GM21447 (cell line): ENCODE data around the gene KRTAP2-1.
"Not testable (repeated sequence)": the region's sequence is repeated elsewhere in the genome, so short reads cannot be mapped to it uniquely, and the experiment has no call there.

Experiments used
- ATAC-seq: cut with Tn5 transposase; IDR thresholded peaks from one replicate; pipeline ENCODE4 v1.9.1; 2021; ENCODE audit not compliant: unreplicated experiment

The KRTAP2-1 gene

DNA sequence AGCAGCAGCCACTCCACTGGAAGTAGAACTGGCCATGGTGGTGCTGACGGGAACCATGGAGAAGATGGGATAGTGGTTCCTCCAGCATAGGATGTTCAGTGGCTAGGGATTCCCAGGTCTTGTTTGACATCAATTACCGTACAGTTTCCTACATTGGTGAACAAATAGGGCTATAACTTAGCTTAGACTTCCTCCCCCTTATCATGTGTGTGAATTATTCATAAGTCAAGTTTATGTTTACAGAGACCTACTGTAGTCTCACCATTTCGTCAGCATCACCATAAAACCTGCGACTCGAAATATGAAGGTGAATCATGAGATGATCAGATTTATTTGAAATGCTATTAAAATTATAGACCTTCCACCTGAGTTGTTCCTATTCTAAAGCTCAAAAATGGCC is 11.6 kb upstream of the KRTAP2-1 start:
- no peak for ATAC-seq

DNA sequence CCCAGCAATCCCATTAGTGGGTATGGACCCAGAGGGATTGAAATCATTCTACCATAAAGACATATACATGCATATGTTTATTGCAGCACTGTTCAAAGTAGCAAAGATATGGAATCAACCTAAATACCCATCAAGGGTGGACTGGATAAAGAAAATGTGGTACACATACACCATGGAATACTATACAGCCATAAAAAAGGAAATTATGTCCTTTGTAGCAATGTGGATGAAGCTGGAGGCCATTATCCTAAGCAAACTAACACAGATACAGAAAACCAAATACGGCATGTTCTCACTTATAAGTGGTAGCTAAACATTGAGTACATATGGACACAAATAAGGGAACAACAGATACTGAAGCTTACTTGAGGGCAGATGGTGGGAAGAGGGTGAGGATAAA is 10.4 kb upstream of the KRTAP2-1 start:
- ATAC-seq: no peak

DNA sequence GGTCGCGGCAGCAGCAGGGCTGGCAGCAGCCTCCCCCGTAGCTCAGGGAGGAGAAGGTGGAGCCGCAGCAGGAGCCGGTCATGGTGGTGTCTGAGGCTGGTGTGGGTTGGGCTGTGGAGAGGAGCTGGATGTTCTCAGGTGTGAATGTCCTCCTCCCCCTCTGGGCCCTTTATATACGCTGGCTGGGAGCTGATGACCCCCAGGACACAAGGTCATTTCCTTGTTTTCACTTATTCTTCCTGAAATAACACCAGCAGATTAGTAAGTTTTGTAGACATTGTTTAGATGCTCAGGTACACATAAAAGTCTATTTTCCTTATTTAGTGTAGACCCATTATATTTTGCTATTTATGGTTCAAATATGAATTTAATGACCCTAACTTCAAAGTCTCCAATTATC is 8.0 kb upstream of the KRTAP2-1 start, which contains the start of gene KRTAP2-2:
Gene KRTAP2-2 (minus strand): TSS at position 101 of the 400 bp plus-strand sequence. CDS start 19 bp downstream, at position 82.
- ATAC-seq: not testable (repeated sequence)

DNA sequence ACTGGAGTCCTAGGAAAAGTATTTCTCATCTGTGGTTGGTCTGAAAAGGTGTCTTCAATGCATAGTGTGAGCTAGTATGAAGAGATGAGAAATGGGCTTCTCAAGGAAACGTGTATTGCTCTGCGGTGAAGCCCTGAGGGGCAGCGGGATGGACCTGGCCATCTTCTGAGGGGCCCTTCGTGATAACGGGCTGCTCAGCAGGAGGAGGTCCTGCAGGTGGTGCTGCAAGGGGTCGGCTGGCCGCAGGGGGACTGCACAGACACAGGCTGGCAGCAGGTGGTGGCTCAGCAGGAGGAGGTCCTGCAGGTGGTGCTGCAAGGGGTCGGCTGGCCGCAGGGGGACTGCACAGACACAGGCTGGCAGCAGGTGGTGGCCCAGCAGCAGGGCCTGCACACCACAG is 7.4 kb upstream of the KRTAP2-1 start:
- not testable (repeated sequence) for ATAC-seq

DNA sequence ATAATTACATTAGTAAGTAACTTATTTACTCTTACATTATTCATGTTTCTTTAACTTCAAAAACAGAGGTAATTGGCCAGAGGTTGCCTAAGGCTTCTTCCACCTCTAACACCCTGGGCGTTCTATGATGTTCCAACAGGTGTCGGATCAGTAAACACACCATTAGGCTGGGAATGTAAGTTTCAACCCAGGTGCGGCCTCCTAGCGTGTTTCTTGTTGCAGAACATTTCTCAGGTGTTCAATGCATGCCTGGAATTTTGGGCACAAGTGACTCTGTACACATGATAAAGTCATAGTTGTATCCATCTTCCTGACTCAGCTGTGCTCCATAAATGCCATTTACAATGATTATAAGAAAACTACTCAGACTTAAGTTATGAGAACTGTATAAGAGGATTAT is 6.9 kb upstream of the KRTAP2-1 start:
- ATAC-seq: no peak

DNA sequence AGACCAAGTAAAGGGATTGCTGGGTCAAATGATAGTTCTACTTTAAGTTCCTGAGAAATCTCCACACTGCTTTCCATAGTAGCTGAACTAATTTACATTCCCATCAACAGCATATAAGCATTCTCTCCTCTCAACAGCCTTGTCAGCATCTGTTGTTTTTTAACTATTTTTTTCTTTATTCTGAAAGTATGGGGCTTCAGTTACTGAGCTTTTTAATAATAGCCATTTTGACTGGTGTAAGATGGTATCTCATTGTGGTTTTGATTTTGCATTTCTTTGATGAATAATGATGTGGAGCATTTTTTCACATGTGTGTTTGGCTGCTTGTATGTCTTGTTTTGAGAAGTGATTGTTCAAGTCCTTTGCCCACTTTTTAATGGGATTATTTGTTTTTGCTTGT is 5.5 kb upstream of the KRTAP2-1 start:
- no peak for ATAC-seq

DNA sequence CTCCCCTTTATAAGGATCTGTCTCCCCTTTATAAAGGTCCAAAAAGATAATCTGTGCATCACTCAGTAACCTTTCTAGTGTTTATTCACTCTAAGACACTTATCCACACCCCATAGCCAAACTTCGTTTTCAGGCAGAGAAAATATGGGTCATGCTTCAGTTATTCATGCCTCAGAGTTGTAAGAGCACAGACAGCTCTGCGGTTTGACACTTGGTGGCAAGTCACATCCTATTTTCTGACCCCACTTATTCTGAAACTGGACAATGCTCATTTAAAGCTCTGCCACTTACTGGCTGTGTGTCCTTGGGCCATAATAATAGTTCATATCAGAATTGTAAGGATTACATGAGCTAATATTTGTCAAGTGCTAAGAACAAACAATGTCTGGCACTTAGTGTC is 2.0 kb upstream of the KRTAP2-1 start:
- ATAC-seq: no peak

DNA sequence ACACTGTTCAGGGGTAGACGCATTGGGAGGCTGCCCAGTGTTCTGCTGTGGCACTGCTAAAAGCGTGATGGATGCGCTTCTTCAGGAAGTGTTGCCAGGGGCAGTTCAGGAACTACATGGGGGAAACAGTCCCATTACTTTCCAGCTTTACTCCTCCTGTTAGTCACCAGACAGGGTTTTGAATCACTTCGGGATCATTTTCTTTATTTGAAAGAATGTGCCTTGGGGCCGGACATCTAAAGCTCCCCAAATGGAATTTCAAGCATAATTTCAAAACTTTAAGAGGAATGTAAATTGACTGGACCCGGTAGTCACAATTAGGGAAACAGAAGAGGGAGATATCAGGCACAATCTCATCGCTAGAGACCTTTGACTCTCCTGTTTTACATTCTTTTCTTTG is 1.3 kb upstream of the KRTAP2-1 start:
- ATAC-seq: no peak

DNA sequence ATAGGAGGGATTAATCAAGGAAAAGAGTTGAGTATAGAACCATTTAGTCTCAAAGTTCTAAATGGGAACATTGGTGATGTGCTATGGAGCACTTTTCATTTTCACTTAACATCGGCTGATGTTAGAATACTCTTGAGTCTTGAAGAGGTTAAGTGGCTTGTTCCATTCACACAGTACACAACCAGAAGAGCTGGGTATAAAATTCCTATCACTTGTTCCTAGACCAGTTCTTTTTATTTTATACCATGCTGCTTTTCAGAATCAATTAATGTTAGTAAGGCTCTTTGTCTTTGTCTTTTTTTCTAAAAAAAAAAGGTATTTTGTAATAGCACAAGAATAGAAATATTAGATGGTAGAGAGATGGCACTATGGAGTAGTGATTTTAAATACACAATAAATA is 4.2 kb downstream of the KRTAP2-1 start:
- no peak for ATAC-seq

DNA sequence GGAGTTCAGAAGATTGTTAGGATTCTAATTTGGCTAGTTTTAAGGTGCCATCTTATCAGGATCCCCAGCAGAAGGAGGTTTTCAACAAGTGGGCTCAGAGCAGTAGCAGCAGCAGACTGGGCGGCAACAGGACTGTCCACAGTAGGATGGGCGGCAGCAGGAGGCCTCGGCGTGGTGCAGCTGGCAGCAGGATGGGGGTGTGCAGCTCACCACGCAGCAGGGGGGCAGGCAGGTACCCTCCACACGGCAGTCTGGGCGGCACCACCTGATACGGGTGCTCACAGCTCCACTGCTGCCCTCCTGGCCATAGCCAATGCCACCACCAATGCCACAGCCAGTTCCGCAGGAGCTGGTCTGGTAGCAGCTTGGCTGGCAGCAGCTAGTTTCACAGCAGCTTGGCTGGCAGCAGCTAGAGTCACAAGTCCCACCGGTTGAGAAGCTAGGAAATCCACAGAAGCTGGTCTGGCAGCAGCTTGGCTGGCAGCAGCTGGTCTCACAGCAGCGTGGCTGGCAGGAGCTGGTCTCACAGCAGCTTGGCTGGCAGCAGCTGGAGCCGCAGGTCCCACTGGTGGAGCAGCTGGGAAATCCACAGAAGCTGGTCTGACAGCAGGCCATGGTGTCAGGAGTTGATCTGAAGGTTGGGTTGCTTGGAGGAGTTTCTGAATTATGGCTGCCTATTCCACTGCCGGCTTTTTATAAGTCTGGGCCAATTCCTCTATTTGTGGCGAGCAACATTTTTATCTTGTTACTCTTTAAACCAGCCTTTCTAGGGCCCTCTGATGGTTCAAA is 6.1 kb downstream of the KRTAP2-1 start, which contains the start of gene KRTAP1-1:
Gene KRTAP1-1 (minus strand): TSS at position 668 of the 789 bp plus-strand sequence. CDS start 53 bp downstream, at position 615.
- ATAC-seq: not testable (repeated sequence)

DNA sequence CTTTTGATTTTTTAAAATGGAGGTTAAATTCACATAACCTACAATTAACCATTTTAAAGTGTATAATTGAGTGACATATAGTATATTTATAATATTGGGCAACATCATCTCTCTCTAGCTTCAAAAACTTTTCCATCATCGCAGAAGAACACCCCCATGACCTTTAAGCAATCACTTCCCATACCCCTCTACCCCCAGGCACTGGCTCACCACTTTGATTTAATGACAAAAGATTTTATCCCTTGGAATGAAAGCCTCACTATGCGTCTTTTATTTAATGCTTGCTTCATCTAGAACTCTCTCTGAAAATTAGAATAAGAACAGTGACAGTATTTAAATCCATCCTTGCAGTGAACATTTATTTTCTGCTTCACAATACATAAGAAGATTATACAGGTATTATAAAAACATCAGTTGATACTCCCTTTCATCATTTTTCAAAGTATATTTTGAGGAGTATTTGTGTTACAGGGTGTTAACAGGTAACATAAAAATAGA is 9.2 kb downstream of the KRTAP2-1 start:
- ATAC-seq: no peak

DNA sequence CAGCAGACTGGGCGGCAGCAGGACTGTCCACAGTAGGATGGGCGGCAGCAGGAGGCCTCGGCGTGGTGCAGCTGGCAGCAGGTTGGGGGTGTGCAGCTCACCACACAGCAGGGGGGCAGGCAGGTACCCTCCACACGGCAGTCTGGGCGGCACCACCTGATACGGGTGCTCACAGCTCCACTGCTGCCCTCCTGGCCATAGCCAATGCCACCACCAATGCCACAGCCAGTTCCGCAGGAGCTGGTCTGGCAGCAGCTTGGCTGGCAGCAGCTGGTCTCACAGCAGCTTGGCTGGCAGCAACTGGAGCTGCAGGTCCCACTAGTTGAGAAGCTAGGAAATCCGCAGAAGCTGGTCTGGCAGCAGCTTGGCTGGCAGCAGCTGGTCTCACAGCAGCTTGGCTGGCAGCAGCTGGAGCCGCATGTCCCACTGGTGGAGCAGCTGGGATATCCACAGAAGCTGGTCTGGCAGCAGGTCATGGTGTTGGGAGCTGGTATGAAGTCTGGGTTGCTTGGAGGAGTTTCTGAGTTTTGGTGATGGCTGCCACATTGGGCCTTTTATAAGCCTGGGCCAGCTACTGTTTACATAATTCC is 12.7 kb downstream of the KRTAP2-1 start, which contains the start of gene KRTAP1-3:
Gene KRTAP1-3 (minus strand): TSS at position 529 of the 590 bp plus-strand sequence. CDS start 53 bp downstream, at position 476.
- ATAC-seq: not testable (repeated sequence)

DNA sequence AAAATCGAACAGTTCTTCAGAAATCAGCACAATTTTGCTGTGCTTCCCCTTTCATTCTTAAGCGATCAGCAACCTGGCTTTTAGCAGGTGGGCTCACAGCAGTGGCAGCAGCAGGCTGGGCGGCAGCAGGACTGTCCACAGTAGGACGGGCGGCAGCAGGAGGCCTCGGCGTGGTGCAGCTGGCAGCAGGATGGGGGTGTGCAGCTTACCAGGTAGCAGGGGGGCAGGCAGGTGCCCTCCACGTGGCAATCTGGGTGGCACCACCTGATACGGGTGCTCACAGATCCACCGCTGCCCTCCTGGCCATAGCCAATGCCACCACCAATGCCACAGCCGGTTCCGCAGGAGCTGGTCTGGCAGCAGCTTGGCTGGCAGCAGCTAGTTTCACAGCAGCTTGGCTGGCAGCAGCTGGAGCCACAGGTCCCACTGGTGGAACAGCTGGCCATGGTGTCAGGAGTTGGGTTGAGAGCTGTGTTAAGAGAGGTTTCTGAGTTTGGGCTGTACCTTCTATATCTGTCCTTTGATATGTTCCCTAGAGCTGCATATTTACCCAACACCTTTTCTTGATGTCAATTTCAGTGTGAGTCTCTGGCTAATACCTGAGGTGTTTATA is 17.4 kb downstream of the KRTAP2-1 start, which contains the start of gene KRTAP1-4:
Gene KRTAP1-4 (minus strand): TSS at position 563 of the 613 bp plus-strand sequence. CDS start 117 bp downstream, at position 446.
- no peak for ATAC-seq

DNA sequence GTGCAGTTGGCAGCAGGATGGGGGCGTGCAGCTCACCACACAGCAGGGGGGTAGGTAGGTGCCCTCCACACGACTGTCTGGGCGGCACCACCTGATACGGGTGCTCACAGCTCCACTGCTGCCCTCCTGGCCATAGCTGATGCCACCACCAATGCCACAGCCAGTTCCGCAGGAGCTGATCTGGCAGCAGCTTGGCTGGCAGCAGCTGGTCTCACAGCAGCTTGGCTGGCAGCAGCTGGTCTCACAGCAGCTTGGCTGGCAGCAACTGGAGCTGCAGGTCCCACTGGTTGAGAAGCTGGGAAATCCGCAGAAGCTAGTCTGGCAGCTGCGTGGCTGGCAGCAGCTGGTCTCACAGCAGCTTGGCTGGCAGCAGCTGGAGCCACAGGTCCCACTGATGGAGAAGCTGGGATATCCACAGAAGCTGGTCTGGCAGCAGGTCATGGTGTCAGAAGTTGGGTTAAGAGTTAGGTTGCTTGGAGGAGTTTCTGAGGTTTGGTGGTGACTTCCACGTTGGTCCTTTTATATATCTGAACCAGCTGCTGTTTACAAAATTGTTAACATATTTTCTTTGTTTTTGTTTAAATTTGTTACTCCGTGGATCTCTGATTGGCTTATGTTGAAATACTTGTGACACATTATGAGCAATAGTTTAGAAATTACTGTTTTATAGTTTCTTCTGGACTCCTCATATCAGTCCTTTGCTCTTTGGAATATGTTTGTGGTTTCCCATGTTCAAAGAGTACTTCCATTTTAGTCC is 20.2 kb downstream of the KRTAP2-1 start, which contains the start of gene KRTAP1-5:
Gene KRTAP1-5 (minus strand): TSS at position 494 of the 757 bp plus-strand sequence. CDS start 53 bp downstream, at position 441.
- no peak for ATAC-seq

DNA sequence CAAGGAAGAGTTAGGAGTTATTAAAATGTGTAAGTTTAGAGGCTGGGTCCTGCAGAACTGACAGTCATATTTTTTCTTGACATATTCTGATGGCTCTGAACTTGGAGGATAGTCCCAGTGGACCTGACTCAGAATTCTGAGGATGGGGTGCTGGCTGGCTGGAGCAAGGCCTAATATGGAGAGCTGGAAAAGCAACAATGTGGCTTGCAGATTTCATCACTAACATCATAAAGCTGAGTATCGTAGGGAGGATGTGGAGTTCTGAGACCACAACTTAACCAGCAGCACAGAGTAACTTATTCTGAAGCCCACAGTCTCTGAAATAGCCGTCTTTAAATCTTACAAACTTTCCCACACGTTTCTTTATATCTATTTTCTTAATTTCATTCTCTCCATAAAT is 22.4 kb downstream of the KRTAP2-1 start:
- no peak for ATAC-seq

DNA sequence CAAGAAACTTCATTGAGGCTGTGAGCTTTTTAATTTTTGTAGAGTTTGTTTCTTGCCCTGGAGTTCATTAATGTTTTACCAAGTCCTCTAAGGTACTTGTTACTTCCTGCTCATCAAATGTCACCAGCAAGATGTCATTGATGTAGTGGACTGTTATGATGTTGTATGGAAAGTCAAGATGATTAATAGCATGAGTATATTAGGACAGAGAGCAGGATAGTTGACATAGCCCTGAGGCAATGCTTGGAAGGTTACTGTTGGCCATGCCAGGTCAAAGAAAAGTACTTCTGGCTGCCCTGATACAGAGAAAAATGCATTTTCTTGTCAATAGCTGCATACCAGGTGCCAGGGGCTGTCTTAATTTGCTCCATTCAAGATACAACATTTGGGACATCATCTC is 26.8 kb downstream of the KRTAP2-1 start:
- no peak for ATAC-seq

DNA sequence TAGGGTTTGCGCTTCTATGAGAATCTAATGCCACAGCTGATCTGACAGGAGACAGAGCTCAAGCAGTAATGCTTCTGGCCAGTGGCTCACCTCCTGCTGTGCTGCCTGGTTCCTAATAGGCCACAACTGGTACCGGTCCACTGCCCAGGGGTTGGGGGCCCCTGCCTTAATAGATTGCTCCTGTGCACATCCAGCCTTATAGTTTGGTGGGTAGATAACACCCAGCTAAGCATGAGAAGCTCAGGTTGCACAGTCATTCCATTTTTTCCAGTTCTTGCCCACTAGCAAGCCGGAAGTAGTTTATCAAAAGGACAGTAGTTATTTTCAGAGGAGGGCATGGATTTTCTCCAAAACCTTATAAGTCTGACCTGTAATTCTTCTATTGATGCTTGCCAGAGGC is 27.7 kb downstream of the KRTAP2-1 start:
- no peak for ATAC-seq

DNA sequence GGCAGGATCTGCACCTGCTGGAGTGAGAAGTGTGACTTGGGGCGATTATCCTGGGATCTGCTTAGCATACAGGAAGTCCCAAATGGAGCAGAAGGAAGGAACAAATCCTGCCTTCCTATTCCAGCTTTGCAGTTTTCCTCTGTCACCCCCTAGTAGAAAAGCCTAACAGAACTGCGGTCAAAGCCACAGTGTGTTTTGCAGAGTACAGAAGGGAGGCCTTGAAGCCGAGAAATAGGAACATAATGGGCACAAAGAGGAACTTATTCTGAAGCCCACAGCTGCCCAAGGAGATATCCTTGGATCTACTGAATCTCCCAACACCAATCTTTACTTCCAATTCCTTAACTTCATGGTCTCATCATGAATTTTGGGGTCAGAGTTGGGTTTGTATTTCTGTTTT is 28.6 kb downstream of the KRTAP2-1 start:
- ATAC-seq: no peak

DNA sequence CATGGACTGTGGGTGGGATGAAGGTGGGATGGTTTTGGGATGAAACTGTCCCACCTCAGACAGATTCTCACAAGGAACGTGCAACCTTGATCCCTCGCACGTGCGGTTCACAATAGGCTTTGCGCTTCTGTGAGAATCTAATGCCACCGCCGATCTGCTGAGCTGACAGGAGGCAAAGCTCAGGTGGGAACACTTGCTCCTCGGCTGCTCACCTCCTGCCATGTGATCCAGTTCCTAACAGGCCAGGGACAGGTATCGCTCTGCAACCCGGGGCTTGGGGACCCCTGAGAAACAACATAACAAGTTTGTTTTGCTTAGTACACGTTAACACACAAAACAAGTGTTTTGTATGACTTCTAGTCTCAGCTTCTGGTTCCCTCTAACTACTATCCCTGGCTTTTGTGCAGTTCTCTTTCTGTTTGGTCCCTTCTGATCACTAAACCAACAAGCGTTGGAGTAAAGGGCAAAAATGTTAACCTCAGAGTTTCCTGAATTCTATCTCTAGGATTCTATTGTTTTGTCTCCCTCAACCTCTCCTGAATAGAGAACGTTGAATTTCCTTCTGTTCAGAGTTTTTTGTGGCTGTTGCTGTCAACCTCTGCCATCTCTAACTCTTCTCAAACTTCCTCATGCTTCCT is 30.4 kb downstream of the KRTAP2-1 start:
- ATAC-seq: no peak

DNA sequence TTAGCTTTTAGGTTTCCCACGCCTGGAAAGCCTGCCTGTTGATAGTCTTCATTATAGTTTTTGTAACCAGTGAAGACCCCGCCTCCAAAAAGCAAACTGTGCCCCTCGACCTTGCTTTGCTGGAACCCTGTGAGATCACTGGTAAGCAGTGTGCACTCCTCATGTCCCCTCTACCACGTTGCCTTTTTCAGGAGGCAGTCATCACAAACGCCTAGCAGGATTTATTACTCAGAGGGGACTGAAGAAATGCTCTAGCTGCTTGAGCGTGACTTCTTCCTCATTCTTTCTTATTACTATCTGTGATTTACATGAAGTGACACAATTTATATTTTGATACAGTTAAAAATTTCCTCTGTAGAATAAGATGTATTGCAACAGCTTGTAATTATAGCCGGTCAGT is 31.7 kb downstream of the KRTAP2-1 start:
- ATAC-seq: no peak
